Mucosa of descending colon (tissue), 3 donors: ENCODE results near the gene TFAP2A. TPM values are rescaled to one million over a fixed set of nuclear protein-coding genes. Genes with fewer than 3 reads are reported as not detected.

ENCODE experiments used
- ATAC-seq: fragments of 200-7000 bp; cut with Tn5 transposase; one replicate; pipeline ENCODE4 v1.9.1; 2020; ENCODE audit warnings: mild to moderate bottlenecking, moderate library complexity
- DNase-seq, 3 donors: peaks; one replicate each; pipeline ENCODE4 v3.0.0-alpha.2; 2020
- H3K36me3 ChIP-seq: fragments of 200-600 bp; one replicate; pipeline ENCODE4 v1.8.0; 2021; ENCODE audit warnings: low read depth, mild to moderate bottlenecking
- H3K4me1 ChIP-seq: fragments of 200-600 bp; one replicate; pipeline ENCODE4 v1.8.0; 2021; ENCODE audit warnings: low read depth, mild to moderate bottlenecking
- H3K4me3 ChIP-seq: fragments of 200-600 bp; one replicate; pipeline ENCODE4 v1.8.0; 2021; ENCODE audit warnings: mild to moderate bottlenecking
- H3K9me3 ChIP-seq: fragments of 200-600 bp; one replicate; pipeline ENCODE4 v1.8.0; 2021; ENCODE audit warnings: mild to moderate bottlenecking
- CTCF ChIP-seq: fragments of 200-600 bp; IDR thresholded peaks from one replicate; pipeline ENCODE4 v1.8.0; 2022; ENCODE audit warnings: antibody characterized with exemption, mild to moderate bottlenecking
- intact Hi-C, 2 donors: fragments of 100-400 bp; cut with DNase I in 1 of 2; cut with micrococcal nuclease in 1 of 2; formaldehyde crosslinking; loops; one replicate each; pipeline versions ENCODE4 v1.11.0 to v1.11.1; 2022; cut with DNase I, micrococcal nuclease
- microRNA-seq: library from miRNA; unstranded; fragments of <30 nt; microRNA quantifications from one replicate; pipeline ENCODE4, GENCODE V29; 2019
- total RNA-seq, 3 donors: library from RNA; stranded (reverse); fragmentation: NEBNext Ultra II Directional in 2 of 3; extraction: Animal tissue kit (Norgen Biotek cat#: 25700) in 2 of 3; gene quantifications; one replicate each; pipeline versions ENCODE4 v1.2.1 to v1.2.4, GENCODE V29; 2021 to 2023
- donor health status: DM: no; HTN: no; CAD: no; lungs with moderate emphysema.
- donor health status: DM: no; HTN: no; CAD: no.
- donor health status: DM: no; HTN: yes; CAD: no.

Gene TFAP2A
- total RNA-seq, 3 donors from 2014 or later = 0.09 to 0.98 (median 0.53) TPM

GRCh38 chr6:10347561-10348327, 67.1 kb downstream of the TFAP2A start:
- no peak for ATAC-seq
- intact Hi-C loops = no loop called here

More at GRCh38 chr6:10347561-10348327, 67.1 kb downstream of the TFAP2A start:
- no peak for DNase-seq
- Histone ChIP-seq H3K4me1 (no peaks in the 10 kb centered on the region), H3K36me3 (no peaks in the 10 kb centered on the region), H3K9me3 (no peaks in the 10 kb centered on the region), H3K4me3 (no peak overlapping the region)
- TF ChIP-seq CTCF = no peak

Small RNA genes within 50 kb of the gene (microRNA-seq; reads per million reads assigned to microRNA genes)
- not detected for gene MIR5689

Other genes with a start within 250 kb of the TFAP2A start
- gene GCNT2, start 106.3 kb upstream of the TFAP2A start, total RNA-seq = 10 to 100 TPM; 11.7 to 22.3 (median 19.8) TPM